ENCODE data around the gene CCDC102B.
"Not testable (repeated sequence)": the region's sequence is repeated elsewhere in the genome, so short reads cannot be mapped to it uniquely, and the experiment has no call there.

Gene CCDC102B

DNA sequence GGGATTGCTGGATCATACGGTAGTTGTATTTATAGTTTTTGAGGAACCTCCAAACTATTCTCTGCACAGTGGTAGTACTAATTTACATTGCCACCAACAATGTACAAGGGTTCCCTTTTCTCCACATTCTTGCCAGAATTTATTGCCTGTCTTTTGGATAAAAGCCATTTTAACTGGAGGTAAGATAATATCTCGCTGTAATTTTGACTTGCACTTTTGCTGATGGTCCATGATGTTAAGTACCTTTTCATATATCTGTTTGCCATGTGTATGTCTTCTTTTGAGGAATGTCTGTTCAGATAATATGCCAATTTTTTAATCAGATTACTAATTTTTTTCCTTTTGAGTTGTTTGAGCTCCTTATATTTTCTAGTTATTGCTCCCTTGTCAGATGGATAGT, 158.8 kb downstream of the CCDC102B start:
- DNase-seq, result no peak
- intact Hi-C loops (cut with DNase I), result no loop called here

GRCh38 chr18:68960355-68960754, 162.5 kb downstream of the CCDC102B start:
- DNase-seq, result no peak
- intact Hi-C loops (cut with DNase I), result no loop called here

GRCh38 chr18:68962623-68963022, 164.7 kb downstream of the CCDC102B start:
- DNase-seq, result no peak
- intact Hi-C loops (cut with DNase I), result no loop called here

DNA sequence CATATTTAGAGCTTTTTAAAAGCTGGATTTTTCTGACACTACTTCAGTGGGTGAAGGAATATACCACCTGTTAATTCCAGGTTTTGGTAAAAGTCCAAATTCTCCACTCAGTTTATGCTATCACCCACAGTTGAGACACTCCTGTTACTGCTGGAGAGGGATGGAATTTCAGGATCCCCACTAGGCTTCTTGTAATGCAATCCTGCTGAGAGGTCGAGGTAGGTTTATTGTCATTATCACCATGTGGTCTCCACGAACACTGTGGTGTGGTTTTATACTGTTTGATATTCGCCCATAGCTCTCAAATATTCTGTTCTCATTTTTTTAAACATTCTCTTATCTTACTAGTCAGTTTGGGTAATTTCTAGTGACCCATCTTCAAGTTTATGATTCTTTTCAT, 167.9 kb downstream of the CCDC102B start:
- no peak for DNase-seq
- intact Hi-C loops (cut with DNase I), result no loop called here

DNA sequence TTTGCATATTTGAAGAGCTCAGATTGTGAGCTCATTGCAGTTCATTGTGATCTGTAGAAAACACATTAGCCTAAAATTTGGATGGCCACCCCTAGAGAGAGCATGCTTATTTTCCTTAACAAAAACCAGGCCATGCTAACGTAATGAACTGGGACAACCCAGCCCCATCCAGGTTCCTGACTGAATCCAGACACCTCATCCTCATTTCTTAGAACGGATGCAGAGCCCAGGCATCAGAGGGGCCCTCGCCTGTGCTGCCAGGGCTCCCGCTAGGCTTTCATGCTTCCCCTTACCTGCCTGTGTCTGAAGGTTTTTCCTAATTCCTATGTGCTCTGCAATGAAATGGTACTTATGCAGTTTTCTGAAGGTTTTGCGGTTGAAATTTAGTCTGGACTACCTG, 171.1 kb downstream of the CCDC102B start:
- intact Hi-C loops (cut with DNase I), result no loop called here
- DNase-seq, result no peak

DNA sequence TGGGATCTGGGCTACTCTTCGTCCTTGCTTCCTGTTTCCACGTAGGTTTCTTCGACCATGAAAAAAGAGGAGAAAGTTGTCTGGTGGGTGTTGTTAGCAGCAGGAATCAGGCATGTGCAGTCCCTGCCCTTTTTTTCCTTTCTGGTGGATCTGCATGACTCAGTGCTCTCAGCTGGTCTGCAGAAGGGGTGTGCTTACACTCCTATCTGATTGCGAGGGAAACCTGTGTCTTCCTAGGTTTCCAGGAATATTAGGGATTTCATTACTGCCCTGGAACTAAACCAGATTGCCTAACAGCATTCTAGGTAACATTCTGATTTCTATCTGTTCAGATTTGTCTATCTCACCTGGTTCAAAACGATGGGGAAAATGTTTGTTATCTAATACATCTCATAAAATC, 174.3 kb downstream of the CCDC102B start:
- intact Hi-C loops (cut with DNase I), result no loop called here
- DNase-seq, result no peak

DNA sequence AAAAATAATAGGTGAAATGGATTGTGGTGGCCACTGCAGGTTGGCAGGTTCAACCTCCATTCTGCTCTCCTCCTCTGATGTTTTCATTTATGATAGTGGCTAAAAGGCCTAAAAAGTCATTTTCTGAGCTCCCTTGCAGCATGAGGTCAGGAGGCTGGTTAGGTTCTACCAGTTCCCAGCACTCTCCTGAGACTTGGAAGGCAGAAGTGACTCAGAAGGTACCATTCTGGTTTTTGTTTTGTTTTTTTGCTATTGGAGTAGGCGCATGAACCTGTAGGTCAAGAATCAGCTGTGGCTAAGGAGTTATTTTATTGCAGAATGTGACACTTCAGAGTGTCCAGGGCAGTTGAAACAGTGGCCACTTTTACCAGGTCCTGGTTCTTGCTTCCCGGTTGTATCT, 181.9 kb downstream of the CCDC102B start:
- no peak for DNase-seq
- intact Hi-C loops (cut with DNase I), result no loop called here

DNA sequence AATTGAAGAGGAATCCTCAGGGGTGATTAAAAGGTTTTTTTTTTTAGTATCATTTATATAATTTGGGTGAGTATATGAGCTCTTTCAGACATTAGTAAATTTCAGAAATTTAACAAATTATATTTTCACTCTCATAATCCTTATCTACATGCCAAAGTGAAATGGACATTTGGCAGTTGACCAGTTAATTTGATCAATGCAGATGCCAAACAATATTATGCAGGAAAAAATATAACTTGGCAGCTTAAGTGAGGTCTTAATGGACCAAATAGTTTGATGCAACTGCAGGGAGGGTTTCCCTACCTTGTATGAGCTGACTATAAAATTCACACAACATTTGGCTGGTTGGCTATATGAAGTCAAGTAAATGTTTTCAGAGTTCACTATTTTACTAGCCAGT, 185.2 kb downstream of the CCDC102B start:
- DNase-seq, result no peak
- intact Hi-C loops (cut with DNase I), result no loop called here

- intact Hi-C loops (cut with DNase I), result no loop called here
- DNase-seq, result no peak
Measured at GRCh38 chr18:68984342-68984741, 186.5 kb downstream of the CCDC102B start.

- intact Hi-C loops (cut with DNase I), result no loop called here
- DNase-seq, result no peak
Measured at GRCh38 chr18:68985172-68985820, 187.4 kb downstream of the CCDC102B start.

GRCh38 chr18:68991286-68991685, 193.4 kb downstream of the CCDC102B start:
- intact Hi-C loops (cut with DNase I), result no loop called here
- DNase-seq, result no peak

DNA sequence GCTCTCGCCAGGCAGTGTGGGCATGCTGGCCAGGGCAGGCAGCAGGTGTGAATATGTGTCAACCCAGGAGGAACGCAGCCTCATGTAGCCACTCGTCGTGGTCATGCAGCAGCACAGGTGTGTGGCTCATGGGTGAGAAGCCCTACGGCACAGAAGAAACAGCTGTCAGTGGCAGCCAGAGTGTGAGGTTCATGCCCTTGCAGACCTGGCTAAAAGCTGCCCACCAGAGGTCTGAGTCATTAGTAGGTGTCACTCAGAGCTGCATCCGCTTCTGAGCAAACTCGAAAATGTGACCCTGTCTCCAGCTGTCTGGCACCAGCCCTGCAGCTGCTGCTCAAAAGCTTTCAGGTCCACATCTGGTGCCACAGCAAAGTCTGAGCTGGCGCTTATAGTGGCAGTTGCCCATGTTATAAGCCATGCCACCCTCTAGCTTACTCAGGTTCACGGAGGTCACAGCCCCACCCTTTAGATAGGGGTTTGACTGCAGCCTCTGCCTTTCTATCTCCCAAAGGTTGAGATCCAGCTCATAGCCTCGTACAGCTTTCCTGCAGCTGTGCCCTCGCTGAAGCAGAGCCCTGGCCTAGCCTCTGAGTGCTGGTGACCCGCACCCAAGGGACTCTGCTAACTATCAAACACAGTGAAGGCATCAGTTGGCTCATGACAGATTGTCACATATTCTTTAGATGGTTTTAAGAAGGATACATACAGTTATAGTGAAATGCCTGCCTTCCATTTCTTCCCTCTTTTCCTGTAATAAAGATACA, 195.0 kb downstream of the CCDC102B start:
- intact Hi-C loops (cut with DNase I), result no loop called here
- peak in 1 of 10 donors; percentile 80 for DNase-seq

DNA sequence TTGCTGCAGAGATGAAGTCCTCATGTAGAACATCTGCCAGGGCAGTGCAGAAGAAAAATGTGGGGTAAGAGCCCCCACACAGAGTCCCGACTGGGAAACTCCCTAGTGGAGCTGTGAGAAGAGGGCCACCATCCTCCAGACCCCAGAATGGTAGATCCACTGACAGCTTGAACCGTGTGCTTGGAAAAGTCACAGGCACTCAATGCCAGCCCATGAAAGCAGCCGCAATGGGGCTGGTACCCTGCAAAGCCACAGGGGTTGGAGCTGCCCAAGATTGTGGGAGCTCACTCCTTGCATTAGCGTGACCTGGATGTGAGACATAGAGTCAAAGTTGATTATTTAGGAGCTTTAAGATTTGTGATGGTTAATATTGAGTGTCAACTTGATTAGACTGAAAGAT, 197.8 kb downstream of the CCDC102B start:
- intact Hi-C loops (cut with DNase I), result no loop called here

DNA sequence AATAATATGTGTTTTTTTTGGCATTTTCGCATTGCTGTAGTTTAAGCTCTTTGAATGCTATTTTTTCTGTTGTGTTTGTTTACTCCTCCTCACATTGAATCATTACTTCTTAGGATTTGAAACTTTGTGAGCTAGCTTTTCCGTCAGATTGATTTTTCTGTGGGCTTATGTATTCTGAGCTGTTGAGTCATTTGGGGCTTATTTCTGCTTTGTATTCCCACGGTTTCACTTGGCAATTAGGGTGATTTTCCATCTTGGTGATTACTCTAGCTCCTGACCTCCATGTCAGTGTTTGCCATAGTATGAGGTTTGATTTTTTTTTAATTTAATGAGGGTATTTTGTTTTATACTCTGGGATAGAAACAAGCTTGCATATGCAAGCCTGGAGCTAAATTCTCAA, 200.0 kb downstream of the CCDC102B start:
- DNase-seq, result no peak
- intact Hi-C loops (cut with DNase I), result no loop called here

More for the DNA sequence above, 197.8 kb downstream of the CCDC102B start:
- DNase-seq, result peak in 2 of 10 donors; percentile 52 to 58

GRCh38 chr18:69000366-69000765, 202.5 kb downstream of the CCDC102B start:
- no peak for DNase-seq
- intact Hi-C loops (cut with DNase I), result no loop called here

DNA sequence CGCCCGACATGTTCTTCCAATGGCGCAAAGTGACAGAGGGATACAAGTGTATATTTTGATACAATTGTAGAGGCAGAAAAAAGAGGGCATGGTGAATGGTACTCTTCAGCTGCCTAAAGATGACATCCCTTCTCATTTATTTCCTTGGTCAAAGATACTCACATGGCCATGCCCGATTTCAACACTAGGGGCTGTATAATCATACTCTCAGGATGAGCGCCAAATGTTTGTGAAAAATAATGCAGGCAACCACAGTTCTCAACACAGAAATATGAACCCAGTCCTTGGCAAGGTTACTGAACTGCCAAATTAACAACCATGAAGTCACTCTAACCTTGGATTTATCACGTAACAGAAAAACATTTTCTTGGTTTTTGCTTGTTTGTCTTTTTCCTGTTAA, 204.4 kb downstream of the CCDC102B start:
- intact Hi-C loops (cut with DNase I), result no loop called here
- DNase-seq, result no peak

- not testable (repeated sequence) for DNase-seq
Measured at GRCh38 chr18:69006212-69006611, 208.3 kb downstream of the CCDC102B start.

GRCh38 chr18:69008538-69008937, 210.7 kb downstream of the CCDC102B start:
- DNase-seq, result no peak
- intact Hi-C loops (cut with DNase I), result no loop called here

More at GRCh38 chr18:69006212-69006611, 208.3 kb downstream of the CCDC102B start:
- intact Hi-C loops (cut with DNase I), result not testable (repeated sequence)

- intact Hi-C loops (cut with DNase I), result no loop called here
Measured at GRCh38 chr18:69021211-69021805, 223.4 kb downstream of the CCDC102B start.

GRCh38 chr18:69022426-69022825, 224.5 kb downstream of the CCDC102B start:
- intact Hi-C loops (cut with DNase I), result no loop called here

More at GRCh38 chr18:69021211-69021805, 223.4 kb downstream of the CCDC102B start:
- DNase-seq, result no peak

DNA sequence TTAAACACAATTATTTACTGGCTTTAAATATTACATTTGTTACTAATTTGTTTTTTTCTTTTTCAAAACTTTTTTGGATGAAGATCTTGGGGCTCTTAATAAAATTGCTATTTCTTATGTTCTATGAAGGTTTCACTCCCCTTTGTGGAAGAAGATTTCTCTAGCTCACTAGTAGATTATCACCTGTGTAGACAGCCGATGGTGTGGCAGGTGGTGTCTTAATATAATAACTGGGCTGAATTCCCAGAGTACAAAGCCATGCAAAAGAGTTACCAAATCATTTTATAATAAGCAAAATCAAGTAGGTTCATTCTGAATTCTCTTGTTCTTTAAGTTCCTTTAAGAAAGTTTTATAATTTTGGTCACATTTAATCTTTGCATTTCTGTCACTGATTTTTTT, 233.7 kb downstream of the CCDC102B start:
- DNase-seq, result no peak

More at GRCh38 chr18:69022426-69022825, 224.5 kb downstream of the CCDC102B start:
- no peak for DNase-seq

GRCh38 chr18:69032009-69032408, 234.1 kb downstream of the CCDC102B start:
- no peak for DNase-seq
- intact Hi-C loops (cut with DNase I), result no loop called here

More for the DNA sequence above, 233.7 kb downstream of the CCDC102B start:
- intact Hi-C loops (cut with DNase I), result no loop called here

Data from posterior cingulate gyrus (tissue), 11 donors.